GM23338 (cell line): ENCODE results near the gene OR51D1. TPM values are rescaled to one million over a fixed set of nuclear protein-coding genes. Genes with fewer than 3 reads are reported as not detected.

Experiments
- ATAC-seq: fragments of 200-7000 bp; cut with Tn5 transposase; 3 replicates; pipeline ENCODE4 v1.9.1; 2020
- DNase-seq: peaks from one replicate; pipeline ENCODE4 v3.0.0-alpha.2; 2015; ENCODE audit warnings: low spot score
- H2AFZ ChIP-seq: fragments of 200-600 bp; sonication (generic); 2 replicates; pipeline ENCODE4 v1.8.0; 2016; ENCODE audit warnings: antibody characterized with exemption, mild to moderate bottlenecking, moderate library complexity
- H3F3A ChIP-seq: fragments of 200-600 bp; sonication (generic); replicated peaks from 2 replicates; pipeline ENCODE4 v1.8.0; 2017; ENCODE audit warnings: antibody characterized with exemption, mixed run types, low read depth
- H3K27ac ChIP-seq: fragments of 200-600 bp; sonication (generic); 2 replicates; pipeline ENCODE4 v1.6.1; 2016; ENCODE audit warnings: low read depth
- H3K27me3 ChIP-seq: fragments of 200-600 bp; sonication (generic); 2 replicates; pipeline ENCODE4 v1.8.0; 2016; ENCODE audit warnings: mild to moderate bottlenecking, mixed run types, moderate library complexity; ENCODE audit not compliant: insufficient read depth
- H3K36me3 ChIP-seq: fragments of 200-600 bp; sonication (generic); 2 replicates; pipeline ENCODE4 v1.8.0; 2016; ENCODE audit warnings: mild to moderate bottlenecking; ENCODE audit not compliant: insufficient read depth
- H3K4me1 ChIP-seq: fragments of 200-600 bp; sonication (generic); 2 replicates; pipeline ENCODE4 v1.8.0; 2016; ENCODE audit warnings: mild to moderate bottlenecking, moderate library complexity; ENCODE audit not compliant: insufficient read depth
- H3K4me2 ChIP-seq: fragments of 200-600 bp; sonication (generic); 2 replicates; pipeline ENCODE4 v1.7.1; 2017; ENCODE audit warnings: mixed run types
- H3K4me3 ChIP-seq: fragments of 200-600 bp; sonication (generic); 2 replicates; pipeline ENCODE4 v1.6.1; 2016; ENCODE audit warnings: mixed run types
- H3K79me2 ChIP-seq: fragments of 200-600 bp; sonication (generic); replicated peaks from 2 replicates; pipeline ENCODE4 v1.8.0; 2017; ENCODE audit warnings: mild to moderate bottlenecking; ENCODE audit not compliant: insufficient read depth
- H3K9me2 ChIP-seq: fragments of 200-600 bp; sonication (generic); 2 replicates; pipeline ENCODE4 v1.8.0; 2017; ENCODE audit not compliant: insufficient read depth
- H4K20me1 ChIP-seq: fragments of 200-600 bp; sonication (generic); replicated peaks from 2 replicates; pipeline ENCODE4 v1.8.0; 2017; ENCODE audit warnings: mild to moderate bottlenecking; ENCODE audit not compliant: insufficient read depth
- H3K27ac Mint-ChIP-seq: 2 replicates; pipeline ENCODE4 v1.8.0; 2020; ENCODE audit warnings: inconsistent platforms, mild to moderate bottlenecking, moderate library complexity, mixed read lengths
- H3K27me3 Mint-ChIP-seq: 3 replicates; pipeline ENCODE4 v1.8.0; 2022; ENCODE audit warnings: low read depth, mild to moderate bottlenecking, moderate library complexity, mixed read lengths, inconsistent platforms; ENCODE audit not compliant: insufficient read depth, poor library complexity
- H3K36me3 Mint-ChIP-seq: 3 replicates; pipeline ENCODE4 v1.8.0; 2021; ENCODE audit warnings: low read depth, mild to moderate bottlenecking, inconsistent platforms, moderate library complexity, mixed read lengths
- H3K4me1 Mint-ChIP-seq: 3 replicates; pipeline ENCODE4 v1.8.0; 2020; ENCODE audit warnings: mild to moderate bottlenecking, inconsistent platforms, mixed read lengths
- H3K4me3 Mint-ChIP-seq: 3 replicates; pipeline ENCODE4 v1.8.0; 2021; ENCODE audit warnings: moderate library complexity, mild to moderate bottlenecking, inconsistent platforms, mixed read lengths
- H3K9me3 Mint-ChIP-seq: 3 replicates; pipeline ENCODE4 v1.8.0; 2020; ENCODE audit warnings: moderate library complexity, mild to moderate bottlenecking, inconsistent platforms, mixed read lengths
- CREB1 ChIP-seq: fragments of 250-450 bp; sonication (Bioruptor Pico); IDR thresholded peaks from 2 replicates; pipeline ENCODE4 v1.5.0; 2020; ENCODE audit warnings: low read depth, mild to moderate bottlenecking, moderate library complexity
- EZH2 ChIP-seq: fragments of 200-600 bp; sonication (generic); IDR thresholded peaks from one replicate; pipeline ENCODE4 v1.8.0; 2017; ENCODE audit warnings: antibody characterized with exemption, mild to moderate bottlenecking, low read depth; ENCODE audit not compliant: unreplicated experiment
- EZH2phosphoT487 ChIP-seq: fragments of 200-600 bp; sonication (generic); IDR thresholded peaks from one replicate; pipeline ENCODE4 v1.8.1; 2018; ENCODE audit warnings: antibody characterized with exemption; ENCODE audit not compliant: unreplicated experiment
- JUNB ChIP-seq: IDR thresholded peaks from one replicate; pipeline ENCODE4 v1.6.1; 2016; ENCODE audit warnings: antibody characterized with exemption; ENCODE audit not compliant: unreplicated experiment
- NANOG ChIP-seq: IDR thresholded peaks from 2 replicates; pipeline ENCODE4 v1.6.1; 2016; ENCODE audit warnings: antibody characterized with exemption, borderline replicate concordance
- POLR2AphosphoS5 ChIP-seq: IDR thresholded peaks from 2 replicates; pipeline ENCODE4 v1.6.1; 2016; ENCODE audit warnings: antibody characterized with exemption, low read depth
- STAT1 ChIP-seq: IDR thresholded peaks from one replicate; pipeline ENCODE4 v1.6.1; 2016; ENCODE audit warnings: antibody characterized with exemption; ENCODE audit not compliant: unreplicated experiment
- ZNF114 ChIP-seq: fragments of 250-450 bp; sonication (Bioruptor Pico); IDR thresholded peaks from 2 replicates; pipeline ENCODE4 v1.5.0; 2020; ENCODE audit warnings: mild to moderate bottlenecking, moderate library complexity
- ZNF331 ChIP-seq: fragments of 250-450 bp; sonication (Bioruptor Pico); IDR thresholded peaks from 2 replicates; pipeline ENCODE4 v1.5.0; 2020; ENCODE audit warnings: low read depth, mild to moderate bottlenecking, moderate library complexity
- polyA plus RNA-seq: library from polyadenylated mRNA; unstranded; fragments of >200 nt; fragmentation: Nextera tagmentation; extraction: Ambion mirVana; gene quantifications from 2 replicates; pipeline ENCODE4 v1.2.1, GENCODE V29; 2016
- total RNA-seq: library from RNA; depleted of rRNA; stranded (reverse); fragments of >200 nt; shearing (Covaris generic); gene quantifications from 2 replicates; pipeline ENCODE4 v1.2.3, GENCODE V29; 2014
- TF ChIP-seq, protein P1 (sequence below), 2 experiments: fragments of 200-600 bp in 1 of 2; sonication (generic) in 1 of 2; conservative IDR thresholded peaks; 2 replicates each; pipeline versions ENCODE4 v1.5.1 to v1.6.1; 2016 to 2017; ENCODE audit warnings: antibody characterized with exemption in 2 of 2, low read depth in 2 of 2, mild to moderate bottlenecking in 2 of 2, moderate library complexity in 1 of 2
- TF ChIP-seq, protein P2 (sequence below): IDR thresholded peaks from 2 replicates; pipeline ENCODE4 v1.6.1; 2016; ENCODE audit warnings: antibody characterized with exemption
- TF ChIP-seq, protein P3 (sequence below): IDR thresholded peaks from one replicate; pipeline ENCODE4 v1.6.1; 2018; ENCODE audit warnings: antibody characterized with exemption; ENCODE audit not compliant: unreplicated experiment
- TF ChIP-seq, protein P4 (sequence below): fragments of 250-450 bp; sonication (Bioruptor Pico); IDR thresholded peaks from 2 replicates; pipeline ENCODE4 v1.5.0; 2020; ENCODE audit warnings: mild to moderate bottlenecking, moderate library complexity

The OR51D1 gene
- total and polyA plus RNA-seq, 2 experiments from 2014 or later: not detected

DNA sequence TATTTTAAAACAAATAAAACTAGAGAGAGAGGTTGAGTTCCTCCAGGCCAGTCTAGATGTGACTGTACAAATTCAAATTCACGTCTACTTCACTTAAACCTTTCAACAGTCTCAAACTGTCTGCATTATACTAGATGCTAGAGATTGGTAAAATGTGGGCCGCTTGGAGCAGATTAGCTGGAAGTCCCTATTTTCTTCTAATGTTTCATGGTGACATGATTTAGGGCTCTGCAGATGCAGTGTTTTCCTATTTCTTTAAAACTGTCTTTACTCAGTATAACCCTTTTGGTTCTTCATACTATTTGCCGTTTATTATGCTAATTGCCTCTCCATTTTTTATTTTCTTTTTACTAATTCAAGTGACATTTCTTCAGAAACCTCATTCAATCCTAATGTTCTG, 26.9 kb downstream of the OR51D1 start:
- Histone ChIP-seq H4K20me1 (no peaks in the 10 kb centered on the region), H2AFZ (no peak overlapping the region), H3K4me2 (no peak overlapping the region), H3K4me3 (no peak overlapping the region), H3K36me3 (no peaks in the 10 kb centered on the region), H3K27me3 (no peaks in the 10 kb centered on the region), H3F3A (no peaks in the 10 kb centered on the region), H3K79me2 (no peaks in the 10 kb centered on the region), H3K27ac (no peak overlapping the region), H3K9me2 (peaks cover 9% of the 10 kb centered on the region; the same call in 1 of the 2 replicates), H3K4me1 (no peaks in the 10 kb centered on the region)
- no peak for ATAC-seq
- no peak overlapping the region for H3K27ac Mint-ChIP-seq
- H3K27me3 Mint-ChIP-seq: peaks cover 6% of the 10 kb centered on the region
- no peaks in the 10 kb centered on the region; the same call in 2 of the 3 replicates for H3K36me3 Mint-ChIP-seq
- no peak for DNase-seq
- TF ChIP-seq CREB1: no peak
- no peak for TF ChIP-seq JUNB
- TF ChIP-seq EZH2phosphoT487: no peak
- TF ChIP-seq, protein P1, sequence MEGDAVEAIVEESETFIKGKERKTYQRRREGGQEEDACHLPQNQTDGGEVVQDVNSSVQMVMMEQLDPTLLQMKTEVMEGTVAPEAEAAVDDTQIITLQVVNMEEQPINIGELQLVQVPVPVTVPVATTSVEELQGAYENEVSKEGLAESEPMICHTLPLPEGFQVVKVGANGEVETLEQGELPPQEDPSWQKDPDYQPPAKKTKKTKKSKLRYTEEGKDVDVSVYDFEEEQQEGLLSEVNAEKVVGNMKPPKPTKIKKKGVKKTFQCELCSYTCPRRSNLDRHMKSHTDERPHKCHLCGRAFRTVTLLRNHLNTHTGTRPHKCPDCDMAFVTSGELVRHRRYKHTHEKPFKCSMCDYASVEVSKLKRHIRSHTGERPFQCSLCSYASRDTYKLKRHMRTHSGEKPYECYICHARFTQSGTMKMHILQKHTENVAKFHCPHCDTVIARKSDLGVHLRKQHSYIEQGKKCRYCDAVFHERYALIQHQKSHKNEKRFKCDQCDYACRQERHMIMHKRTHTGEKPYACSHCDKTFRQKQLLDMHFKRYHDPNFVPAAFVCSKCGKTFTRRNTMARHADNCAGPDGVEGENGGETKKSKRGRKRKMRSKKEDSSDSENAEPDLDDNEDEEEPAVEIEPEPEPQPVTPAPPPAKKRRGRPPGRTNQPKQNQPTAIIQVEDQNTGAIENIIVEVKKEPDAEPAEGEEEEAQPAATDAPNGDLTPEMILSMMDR (conservative IDR thresholded peaks at IDR 0.05; ENCODE audit: low read depth in 2 of 2): no peak
- TF ChIP-seq NANOG: no peak
- TF ChIP-seq, protein P2, sequence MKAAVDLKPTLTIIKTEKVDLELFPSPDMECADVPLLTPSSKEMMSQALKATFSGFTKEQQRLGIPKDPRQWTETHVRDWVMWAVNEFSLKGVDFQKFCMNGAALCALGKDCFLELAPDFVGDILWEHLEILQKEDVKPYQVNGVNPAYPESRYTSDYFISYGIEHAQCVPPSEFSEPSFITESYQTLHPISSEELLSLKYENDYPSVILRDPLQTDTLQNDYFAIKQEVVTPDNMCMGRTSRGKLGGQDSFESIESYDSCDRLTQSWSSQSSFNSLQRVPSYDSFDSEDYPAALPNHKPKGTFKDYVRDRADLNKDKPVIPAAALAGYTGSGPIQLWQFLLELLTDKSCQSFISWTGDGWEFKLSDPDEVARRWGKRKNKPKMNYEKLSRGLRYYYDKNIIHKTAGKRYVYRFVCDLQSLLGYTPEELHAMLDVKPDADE: no peak
- no peak for TF ChIP-seq POLR2AphosphoS5
- TF ChIP-seq STAT1: no peak
- TF ChIP-seq, protein P3, sequence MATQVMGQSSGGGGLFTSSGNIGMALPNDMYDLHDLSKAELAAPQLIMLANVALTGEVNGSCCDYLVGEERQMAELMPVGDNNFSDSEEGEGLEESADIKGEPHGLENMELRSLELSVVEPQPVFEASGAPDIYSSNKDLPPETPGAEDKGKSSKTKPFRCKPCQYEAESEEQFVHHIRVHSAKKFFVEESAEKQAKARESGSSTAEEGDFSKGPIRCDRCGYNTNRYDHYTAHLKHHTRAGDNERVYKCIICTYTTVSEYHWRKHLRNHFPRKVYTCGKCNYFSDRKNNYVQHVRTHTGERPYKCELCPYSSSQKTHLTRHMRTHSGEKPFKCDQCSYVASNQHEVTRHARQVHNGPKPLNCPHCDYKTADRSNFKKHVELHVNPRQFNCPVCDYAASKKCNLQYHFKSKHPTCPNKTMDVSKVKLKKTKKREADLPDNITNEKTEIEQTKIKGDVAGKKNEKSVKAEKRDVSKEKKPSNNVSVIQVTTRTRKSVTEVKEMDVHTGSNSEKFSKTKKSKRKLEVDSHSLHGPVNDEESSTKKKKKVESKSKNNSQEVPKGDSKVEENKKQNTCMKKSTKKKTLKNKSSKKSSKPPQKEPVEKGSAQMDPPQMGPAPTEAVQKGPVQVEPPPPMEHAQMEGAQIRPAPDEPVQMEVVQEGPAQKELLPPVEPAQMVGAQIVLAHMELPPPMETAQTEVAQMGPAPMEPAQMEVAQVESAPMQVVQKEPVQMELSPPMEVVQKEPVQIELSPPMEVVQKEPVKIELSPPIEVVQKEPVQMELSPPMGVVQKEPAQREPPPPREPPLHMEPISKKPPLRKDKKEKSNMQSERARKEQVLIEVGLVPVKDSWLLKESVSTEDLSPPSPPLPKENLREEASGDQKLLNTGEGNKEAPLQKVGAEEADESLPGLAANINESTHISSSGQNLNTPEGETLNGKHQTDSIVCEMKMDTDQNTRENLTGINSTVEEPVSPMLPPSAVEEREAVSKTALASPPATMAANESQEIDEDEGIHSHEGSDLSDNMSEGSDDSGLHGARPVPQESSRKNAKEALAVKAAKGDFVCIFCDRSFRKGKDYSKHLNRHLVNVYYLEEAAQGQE: no peak
- no peak for TF ChIP-seq EZH2
- TF ChIP-seq ZNF114 (CRISPR knock-in tag): no peak
- TF ChIP-seq, protein P4, sequence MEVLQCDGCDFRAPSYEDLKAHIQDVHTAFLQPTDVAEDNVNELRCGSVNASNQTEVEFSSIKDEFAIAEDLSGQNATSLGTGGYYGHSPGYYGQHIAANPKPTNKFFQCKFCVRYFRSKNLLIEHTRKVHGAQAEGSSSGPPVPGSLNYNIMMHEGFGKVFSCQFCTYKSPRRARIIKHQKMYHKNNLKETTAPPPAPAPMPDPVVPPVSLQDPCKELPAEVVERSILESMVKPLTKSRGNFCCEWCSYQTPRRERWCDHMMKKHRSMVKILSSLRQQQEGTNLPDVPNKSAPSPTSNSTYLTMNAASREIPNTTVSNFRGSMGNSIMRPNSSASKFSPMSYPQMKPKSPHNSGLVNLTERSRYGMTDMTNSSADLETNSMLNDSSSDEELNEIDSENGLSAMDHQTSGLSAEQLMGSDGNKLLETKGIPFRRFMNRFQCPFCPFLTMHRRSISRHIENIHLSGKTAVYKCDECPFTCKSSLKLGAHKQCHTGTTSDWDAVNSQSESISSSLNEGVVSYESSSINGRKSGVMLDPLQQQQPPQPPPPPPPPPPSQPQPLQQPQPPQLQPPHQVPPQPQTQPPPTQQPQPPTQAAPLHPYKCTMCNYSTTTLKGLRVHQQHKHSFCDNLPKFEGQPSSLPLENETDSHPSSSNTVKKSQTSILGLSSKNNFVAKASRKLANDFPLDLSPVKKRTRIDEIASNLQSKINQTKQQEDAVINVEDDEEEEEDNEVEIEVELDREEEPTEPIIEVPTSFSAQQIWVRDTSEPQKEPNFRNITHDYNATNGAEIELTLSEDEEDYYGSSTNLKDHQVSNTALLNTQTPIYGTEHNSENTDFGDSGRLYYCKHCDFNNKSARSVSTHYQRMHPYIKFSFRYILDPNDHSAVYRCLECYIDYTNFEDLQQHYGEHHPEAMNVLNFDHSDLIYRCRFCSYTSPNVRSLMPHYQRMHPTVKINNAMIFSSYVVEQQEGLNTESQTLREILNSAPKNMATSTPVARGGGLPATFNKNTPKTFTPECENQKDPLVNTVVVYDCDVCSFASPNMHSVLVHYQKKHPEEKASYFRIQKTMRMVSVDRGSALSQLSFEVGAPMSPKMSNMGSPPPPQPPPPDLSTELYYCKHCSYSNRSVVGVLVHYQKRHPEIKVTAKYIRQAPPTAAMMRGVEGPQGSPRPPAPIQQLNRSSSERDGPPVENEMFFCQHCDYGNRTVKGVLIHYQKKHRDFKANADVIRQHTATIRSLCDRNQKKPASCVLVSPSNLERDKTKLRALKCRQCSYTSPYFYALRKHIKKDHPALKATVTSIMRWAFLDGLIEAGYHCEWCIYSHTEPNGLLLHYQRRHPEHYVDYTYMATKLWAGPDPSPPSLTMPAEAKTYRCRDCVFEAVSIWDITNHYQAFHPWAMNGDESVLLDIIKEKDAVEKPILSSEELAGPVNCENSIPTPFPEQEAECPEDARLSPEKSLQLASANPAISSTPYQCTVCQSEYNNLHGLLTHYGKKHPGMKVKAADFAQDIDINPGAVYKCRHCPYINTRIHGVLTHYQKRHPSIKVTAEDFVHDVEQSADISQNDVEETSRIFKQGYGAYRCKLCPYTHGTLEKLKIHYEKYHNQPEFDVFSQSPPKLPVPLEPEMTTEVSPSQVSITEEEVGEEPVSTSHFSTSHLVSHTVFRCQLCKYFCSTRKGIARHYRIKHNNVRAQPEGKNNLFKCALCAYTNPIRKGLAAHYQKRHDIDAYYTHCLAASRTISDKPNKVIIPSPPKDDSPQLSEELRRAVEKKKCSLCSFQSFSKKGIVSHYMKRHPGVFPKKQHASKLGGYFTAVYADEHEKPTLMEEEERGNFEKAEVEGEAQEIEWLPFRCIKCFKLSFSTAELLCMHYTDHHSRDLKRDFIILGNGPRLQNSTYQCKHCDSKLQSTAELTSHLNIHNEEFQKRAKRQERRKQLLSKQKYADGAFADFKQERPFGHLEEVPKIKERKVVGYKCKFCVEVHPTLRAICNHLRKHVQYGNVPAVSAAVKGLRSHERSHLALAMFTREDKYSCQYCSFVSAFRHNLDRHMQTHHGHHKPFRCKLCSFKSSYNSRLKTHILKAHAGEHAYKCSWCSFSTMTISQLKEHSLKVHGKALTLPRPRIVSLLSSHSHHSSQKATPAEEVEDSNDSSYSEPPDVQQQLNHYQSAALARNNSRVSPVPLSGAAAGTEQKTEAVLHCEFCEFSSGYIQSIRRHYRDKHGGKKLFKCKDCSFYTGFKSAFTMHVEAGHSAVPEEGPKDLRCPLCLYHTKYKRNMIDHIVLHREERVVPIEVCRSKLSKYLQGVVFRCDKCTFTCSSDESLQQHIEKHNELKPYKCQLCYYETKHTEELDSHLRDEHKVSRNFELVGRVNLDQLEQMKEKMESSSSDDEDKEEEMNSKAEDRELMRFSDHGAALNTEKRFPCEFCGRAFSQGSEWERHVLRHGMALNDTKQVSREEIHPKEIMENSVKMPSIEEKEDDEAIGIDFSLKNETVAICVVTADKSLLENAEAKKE (CRISPR knock-in tag): no peak
- TF ChIP-seq ZNF331 (CRISPR knock-in tag): no peak
- H3K4me3 Mint-ChIP-seq: no peak overlapping the region
- no peaks in the 10 kb centered on the region; the same call in 2 of the 3 replicates for H3K9me3 Mint-ChIP-seq
- peaks cover 4% of the 10 kb centered on the region; the same call in 1 of the 3 replicates for H3K4me1 Mint-ChIP-seq
